ENCODE data around the gene CXCL16.

- no peak for TF ChIP-seq ZNF121 (CRISPR knock-in tag; IDR thresholded peaks at IDR 0.05)
- no peak for TF ChIP-seq ZNF691 (CRISPR knock-in tag; IDR thresholded peaks at IDR 0.05; ENCODE audit: borderline replicate concordance, low read depth)
- TF ChIP-seq ZNF770 (CRISPR knock-in tag; IDR thresholded peaks at IDR 0.05): no peak
- no peak for TF ChIP-seq FOXK1 (CRISPR knock-in tag; IDR thresholded peaks at IDR 0.05; ENCODE audit: borderline replicate concordance, low read depth)
- no peak for TF ChIP-seq ZNF281 (CRISPR knock-in tag; IDR thresholded peaks at IDR 0.05; ENCODE audit: borderline replicate concordance)
- no peak for TF ChIP-seq ZNF468 (CRISPR knock-in tag; IDR thresholded peaks at IDR 0.05)
- TF ChIP-seq SETDB1 (CRISPR knock-in tag; IDR thresholded peaks at IDR 0.05; ENCODE audit: borderline replicate concordance): no peak
- TF ChIP-seq SRSF9 (IDR thresholded peaks at IDR 0.05; ENCODE audit: borderline replicate concordance, insufficient read depth, low read depth, low read length, poor library complexity, severe bottlenecking): no peak
- no peak for TF ChIP-seq ZZZ3 (CRISPR knock-in tag; IDR thresholded peaks at IDR 0.05; ENCODE audit: borderline replicate concordance)
- TF ChIP-seq, protein P1, sequence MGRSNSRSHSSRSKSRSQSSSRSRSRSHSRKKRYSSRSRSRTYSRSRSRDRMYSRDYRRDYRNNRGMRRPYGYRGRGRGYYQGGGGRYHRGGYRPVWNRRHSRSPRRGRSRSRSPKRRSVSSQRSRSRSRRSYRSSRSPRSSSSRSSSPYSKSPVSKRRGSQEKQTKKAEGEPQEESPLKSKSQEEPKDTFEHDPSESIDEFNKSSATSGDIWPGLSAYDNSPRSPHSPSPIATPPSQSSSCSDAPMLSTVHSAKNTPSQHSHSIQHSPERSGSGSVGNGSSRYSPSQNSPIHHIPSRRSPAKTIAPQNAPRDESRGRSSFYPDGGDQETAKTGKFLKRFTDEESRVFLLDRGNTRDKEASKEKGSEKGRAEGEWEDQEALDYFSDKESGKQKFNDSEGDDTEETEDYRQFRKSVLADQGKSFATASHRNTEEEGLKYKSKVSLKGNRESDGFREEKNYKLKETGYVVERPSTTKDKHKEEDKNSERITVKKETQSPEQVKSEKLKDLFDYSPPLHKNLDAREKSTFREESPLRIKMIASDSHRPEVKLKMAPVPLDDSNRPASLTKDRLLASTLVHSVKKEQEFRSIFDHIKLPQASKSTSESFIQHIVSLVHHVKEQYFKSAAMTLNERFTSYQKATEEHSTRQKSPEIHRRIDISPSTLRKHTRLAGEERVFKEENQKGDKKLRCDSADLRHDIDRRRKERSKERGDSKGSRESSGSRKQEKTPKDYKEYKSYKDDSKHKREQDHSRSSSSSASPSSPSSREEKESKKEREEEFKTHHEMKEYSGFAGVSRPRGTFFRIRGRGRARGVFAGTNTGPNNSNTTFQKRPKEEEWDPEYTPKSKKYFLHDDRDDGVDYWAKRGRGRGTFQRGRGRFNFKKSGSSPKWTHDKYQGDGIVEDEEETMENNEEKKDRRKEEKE (IDR thresholded peaks at IDR 0.05): no peak
Measured at GRCh38 chr17:4691686-4692085, 48.0 kb downstream of the CXCL16 start.

Measured in HepG2 (cell line).